SHP77 (cell line): ENCODE measurements around the gene DPH3.

Source experiments
- DNase-seq, 2 experiments: peaks; one replicate each; lab custom pipeline; 2025; lab: John Stamatoyannopoulos, UW

Gene DPH3

DNA sequence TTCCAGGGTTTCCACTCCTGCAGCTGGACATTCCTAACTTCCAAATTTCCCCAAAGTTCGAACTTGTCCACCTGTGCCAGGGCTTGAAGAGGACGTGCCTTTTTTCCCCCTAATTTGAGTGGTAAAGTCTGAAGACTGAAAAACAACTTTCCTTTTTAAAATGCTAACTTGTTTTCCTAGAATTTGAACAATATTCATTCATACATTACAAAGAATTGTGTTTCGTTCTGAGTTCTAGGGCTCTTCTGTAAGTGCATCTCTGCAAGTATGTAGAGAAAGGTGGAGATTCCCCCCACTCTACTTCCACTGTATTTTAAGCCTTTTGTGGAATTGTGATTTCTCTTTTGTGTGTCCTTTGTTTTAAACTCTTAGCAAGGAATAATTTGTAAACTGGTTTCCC lies 9.4 kb downstream of the DPH3 start:
- no peak for DNase-seq

- DNase-seq: no peak
Observed at GRCh38 chr3:16254916-16255315, 9.8 kb downstream of the DPH3 start.

DNA sequence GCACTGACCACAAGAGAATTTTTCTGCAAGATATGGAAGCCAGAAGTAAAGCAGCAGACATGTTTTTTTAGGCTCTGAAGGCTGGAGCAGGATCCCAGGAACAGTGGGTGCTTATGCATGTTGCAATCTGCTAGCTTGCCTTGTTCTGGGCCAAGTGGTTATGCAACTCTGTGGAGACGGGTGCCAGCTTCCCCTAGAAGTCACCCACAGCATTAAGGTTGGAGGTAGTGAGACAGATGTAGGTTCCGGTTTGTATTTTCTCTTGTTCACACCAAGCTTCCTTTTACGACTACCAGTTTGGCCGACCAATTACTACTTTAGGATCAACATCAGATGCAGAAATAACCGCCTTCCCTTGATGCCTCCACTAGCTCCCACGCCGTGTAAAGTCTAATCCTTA lies 11.1 kb downstream of the DPH3 start:
- DNase-seq: no peak

DNA sequence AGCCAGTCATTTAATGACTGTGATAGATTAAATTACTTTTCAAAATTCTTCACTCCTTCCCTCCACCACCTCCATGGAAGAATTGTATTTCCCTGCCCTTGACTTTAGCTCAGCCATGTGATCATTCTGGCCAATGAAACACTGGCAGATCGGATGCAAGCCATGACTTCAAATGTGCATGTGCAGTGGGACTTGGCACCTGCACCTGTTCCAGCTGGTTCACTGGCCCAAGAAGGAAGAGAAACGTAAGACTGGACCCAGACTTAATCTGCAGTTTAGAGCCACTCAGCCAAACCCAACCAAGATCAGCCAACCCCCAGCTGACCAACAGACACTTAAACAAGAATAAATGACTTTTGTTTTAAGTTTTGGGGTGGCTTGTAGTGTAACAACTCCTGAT lies 11.8 kb downstream of the DPH3 start:
- no peak for DNase-seq

GRCh38 chr3:16252243-16252978 lies 12.3 kb downstream of the DPH3 start:
- no peak for DNase-seq

GRCh38 chr3:16251316-16252085 lies 13.2 kb downstream of the DPH3 start:
- DNase-seq: no peak

DNA sequence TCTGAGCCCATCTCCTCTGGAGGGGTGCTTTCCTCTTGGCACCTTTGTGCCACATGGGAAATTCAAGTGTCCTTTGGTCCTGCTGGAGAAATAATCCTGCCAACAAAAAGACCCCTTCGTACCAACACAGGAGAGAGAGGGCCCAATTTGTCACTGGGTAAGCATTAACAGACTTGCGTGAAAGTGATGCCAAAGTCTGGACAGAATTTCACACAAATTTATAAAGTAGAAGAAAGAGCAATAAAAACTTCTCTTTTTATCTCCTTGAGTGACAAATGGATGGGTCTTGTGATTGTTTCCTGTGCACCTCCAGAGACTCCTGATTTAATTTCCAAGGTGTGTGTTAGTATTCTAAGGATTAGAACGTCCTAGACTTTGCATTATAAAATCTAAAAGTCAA lies 14.9 kb downstream of the DPH3 start:
- DNase-seq: no peak

DNA sequence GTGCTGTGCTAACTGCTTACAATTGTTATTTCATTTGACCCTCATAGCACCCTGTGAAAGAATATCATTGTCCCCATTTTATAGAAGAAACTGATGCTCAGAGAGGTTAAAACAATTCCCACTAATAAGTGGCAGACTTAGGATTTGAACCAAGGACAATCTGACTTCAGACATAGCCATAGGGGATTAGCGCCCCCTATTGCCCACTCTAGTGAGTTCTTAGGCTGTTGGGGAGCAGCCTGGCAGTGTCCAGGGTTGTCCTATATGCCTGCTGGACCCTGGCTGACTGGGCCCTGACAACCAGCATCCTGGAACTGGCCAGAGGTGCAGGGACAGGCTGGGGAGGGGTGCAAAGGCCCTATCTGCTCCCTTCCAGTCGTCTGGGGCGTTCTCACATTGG lies 15.4 kb downstream of the DPH3 start:
- peak; percentile 29 to 33 for DNase-seq

GRCh38 chr3:16248556-16248955 lies 16.2 kb downstream of the DPH3 start:
- no peak for DNase-seq

DNA sequence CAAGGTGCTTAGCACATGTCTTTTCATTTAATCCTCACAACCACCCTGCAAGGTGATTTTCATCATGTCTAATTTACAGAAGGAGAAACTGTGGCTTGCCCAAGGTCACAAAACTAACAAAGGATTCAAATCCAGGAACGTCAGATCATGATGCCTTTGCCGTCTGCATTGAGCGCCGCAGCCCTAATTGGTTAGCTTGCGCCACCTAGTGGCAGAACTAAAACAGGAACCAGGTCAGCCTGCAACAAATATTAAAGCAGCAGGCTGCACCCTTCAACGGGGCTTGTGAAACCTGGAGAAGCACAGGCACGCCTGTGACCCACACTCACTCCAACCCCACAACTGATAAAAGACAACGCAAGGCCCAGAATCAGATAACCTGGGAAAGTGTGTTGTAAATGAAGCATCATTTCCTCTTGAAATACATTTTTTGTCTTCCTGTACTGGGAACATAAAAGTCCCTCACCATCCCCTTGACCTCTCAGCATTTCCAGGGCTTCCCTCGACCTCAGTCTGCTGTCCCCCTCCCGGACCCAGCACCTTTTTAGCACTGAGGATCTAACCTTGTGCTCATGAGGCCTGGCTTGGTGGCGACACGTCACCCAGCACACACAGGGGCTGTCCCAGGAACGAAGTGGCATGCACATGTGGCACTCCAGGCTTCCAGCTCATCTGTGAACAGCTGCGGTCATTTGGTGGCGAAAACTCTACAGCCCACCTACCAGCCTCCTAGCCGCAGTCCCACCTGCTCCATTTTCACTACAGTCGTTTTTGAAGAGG lies 17.3 kb downstream of the DPH3 start:
- peak; percentile 65 to 80 for DNase-seq

GRCh38 chr3:16245609-16246008 lies 19.1 kb downstream of the DPH3 start:
- no peak for DNase-seq

- DNase-seq: no peak
Observed at GRCh38 chr3:16243706-16244490, 20.8 kb downstream of the DPH3 start.

DNA sequence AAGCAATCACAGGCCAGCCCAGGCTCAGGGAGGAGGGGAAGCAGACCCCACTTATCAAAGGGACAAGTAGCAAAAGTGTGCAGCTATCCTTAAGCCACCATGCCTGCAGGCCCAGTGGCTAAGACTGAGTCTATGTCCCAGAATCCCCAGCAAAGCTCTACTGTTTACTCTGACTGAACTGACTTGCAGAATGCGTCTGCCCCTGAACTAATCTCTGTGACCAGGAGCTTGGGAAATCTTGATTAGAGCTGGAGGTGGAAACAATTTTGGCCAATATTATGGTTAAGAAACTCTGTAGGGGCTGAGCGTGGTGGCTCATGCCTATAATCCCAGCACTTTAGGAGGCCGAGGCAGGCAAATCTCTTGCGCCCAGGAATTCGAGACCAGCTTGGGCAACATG lies 22.6 kb downstream of the DPH3 start:
- no peak for DNase-seq

DNA sequence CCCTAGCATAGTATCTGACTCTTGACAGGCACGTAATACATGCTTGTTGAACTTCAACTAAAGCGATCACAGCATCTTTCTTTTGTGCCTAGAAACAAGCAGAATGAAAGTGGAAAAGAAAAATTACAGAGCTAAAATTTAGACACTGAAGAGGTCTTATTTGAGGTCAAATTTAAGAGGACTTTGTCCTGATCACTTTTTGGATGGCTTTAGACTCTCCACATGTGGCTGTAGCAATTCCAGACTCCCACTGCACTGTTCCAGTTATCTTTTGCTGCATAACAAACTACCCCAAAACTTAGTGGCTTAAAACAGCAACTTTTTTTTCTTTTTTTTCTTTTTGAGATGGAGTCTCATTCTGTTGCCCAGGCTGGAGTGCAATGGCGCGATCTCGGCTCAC lies 23.5 kb downstream of the DPH3 start:
- DNase-seq: no peak

DNA sequence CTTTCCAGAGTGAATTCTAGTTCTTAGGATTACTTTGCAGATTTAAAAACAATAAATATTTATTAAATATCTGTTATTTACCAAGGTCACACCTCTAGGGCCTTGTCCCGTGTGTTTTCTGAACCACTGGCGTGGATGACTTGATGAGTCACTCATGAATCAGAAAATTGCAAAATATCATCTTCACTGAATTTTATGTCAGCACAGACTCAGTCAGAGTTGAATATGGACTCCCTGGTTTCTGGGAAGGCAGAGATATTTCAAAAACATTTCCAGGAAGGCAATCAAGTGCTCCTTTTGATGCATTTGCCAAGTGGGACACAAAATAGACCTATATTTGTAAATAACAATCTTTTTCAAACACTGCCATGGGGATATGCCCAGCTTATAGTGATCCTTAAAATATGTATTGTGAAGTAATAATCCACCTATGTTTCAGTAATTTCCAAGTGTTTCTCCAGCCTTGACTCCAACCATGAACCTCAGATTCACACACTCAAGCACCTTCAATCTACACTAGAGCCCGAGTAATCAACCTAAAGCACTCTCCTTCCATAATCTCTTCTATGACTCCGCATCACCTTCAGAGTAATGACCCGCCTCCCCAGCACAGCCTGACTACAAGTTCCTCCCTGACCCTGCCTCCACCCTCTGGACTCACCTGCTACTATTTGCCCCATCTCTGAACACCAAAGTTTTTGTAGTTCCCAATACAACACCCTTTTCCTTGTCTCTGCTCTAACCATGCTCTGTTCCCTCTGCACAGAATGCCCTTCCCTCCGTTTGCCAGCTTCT lies 24.3 kb downstream of the DPH3 start:
- no peak for DNase-seq

DNA sequence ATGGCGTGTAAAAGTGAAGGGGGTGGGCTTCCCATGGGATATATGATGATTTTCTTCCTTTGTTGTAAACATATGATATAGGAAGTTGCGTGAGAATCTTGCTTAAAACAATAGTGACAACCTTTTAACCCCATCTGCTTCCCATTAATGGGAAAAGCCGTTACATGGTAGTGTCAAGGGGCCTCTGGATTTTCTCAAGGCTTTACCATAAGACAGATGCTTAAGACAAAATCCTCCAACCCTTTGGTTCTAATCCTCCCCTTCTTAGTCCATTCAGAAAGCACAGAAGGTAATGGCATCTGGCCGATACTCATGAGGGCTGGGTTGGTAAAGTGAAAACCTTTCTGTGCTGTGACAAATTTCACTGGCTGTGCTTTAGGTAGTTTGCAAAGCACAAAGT lies 25.0 kb downstream of the DPH3 start:
- no peak for DNase-seq

DNA sequence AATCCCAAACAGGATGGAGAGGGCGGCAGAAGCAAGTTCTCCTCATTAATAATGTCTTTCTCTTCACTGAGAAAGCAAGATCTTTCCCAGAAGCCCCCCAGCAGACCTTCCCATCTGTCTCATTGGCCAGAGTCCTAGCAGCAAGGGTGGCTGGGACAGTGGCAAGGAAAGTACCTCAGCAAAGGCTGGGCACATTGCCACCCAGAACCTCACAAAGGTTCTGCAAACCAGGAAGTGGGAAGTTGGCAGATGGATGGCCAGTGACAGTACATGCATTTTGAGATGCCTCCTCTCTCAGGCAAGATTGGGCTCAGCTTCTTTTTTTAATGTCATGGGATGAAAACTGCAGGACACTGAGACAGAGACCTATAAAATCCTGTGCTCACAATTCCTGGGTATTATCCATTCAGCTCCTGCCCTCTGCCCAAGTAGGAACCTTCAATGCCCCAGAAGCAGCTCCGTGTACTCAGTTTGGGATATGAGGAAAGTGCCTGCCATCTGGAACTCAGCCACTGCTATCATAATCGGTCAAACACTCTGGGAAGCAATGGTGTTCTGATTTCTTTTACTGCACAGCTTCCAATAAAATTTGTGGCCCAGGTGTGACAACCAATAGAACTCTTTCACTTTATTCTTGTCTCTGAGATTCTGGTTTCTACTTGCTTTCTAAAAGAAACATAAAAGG lies 25.5 kb downstream of the DPH3 start:
- DNase-seq: no peak

- no peak for DNase-seq
Observed at GRCh38 chr3:16236856-16237393, 27.8 kb downstream of the DPH3 start.

DNA sequence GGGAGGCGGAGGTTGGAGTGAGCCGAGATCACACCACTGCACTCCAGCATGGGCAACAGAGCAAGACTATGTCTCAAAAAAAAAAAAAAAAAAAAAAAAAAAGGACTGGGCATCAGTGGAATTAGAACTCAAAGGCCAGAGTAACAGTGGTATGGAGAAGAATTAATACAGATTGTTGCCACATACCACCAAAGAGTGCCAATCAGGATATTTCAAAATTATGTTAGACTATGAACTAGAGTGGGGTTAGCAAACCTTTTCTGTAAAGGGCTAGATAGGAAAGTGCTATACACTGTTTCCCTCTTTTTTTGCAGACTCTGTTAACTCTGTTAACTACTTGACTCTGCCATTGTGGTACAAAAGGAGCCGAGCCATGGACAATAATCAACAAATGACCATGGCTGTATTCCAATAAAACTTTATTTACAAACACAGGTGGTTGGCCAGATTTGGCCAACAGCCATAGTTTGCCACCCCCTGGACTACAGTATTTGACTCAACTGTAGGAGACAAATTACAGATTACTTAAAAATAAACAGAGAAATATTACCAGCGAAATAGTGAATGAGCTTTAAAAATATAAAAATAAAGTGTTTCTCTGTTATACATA lies 28.6 kb downstream of the DPH3 start:
- no peak for DNase-seq

- no peak for DNase-seq
Observed at GRCh38 chr3:16234281-16234680, 30.5 kb downstream of the DPH3 start.
